SU-DHL-6 (cell line): ENCODE measurements around the gene NPHS1.

Source experiments
- H2AFZ ChIP-seq: fragments of 200-600 bp; sonication (generic); 2 replicates; pipeline ENCODE4 v1.6.1; 2014; ENCODE audit warnings: low read depth, mild to moderate bottlenecking, moderate library complexity, mixed read lengths, antibody characterized with exemption, low read length; ENCODE audit not compliant: severe bottlenecking
- H3F3A ChIP-seq: fragments of 200-600 bp; shearing (Covaris generic); 2 replicates; pipeline ENCODE4 v1.6.0; 2016; ENCODE audit warnings: antibody characterized with exemption, mild to moderate bottlenecking; ENCODE audit not compliant: insufficient read depth
- H3K27ac ChIP-seq: fragments of 200-600 bp; sonication (generic); 2 replicates; pipeline ENCODE4 v1.5.1; 2016; ENCODE audit warnings: low read depth, mild to moderate bottlenecking, low read length, moderate library complexity, mixed read lengths
- H3K27me3 ChIP-seq: fragments of 200-600 bp; sonication (generic), shearing (Covaris generic); 2 replicates; pipeline ENCODE4 v1.6.0; 2014; ENCODE audit warnings: mild to moderate bottlenecking, low read length
- H3K36me3 ChIP-seq: fragments of 200-600 bp; sonication (generic); 2 replicates; pipeline ENCODE4 v1.6.1; 2014; ENCODE audit warnings: mild to moderate bottlenecking, low read length, mixed read lengths
- H3K4me2 ChIP-seq: fragments of 300-600, 200-600 bp; shearing (Covaris generic), sonication (generic); 2 replicates; pipeline ENCODE4 v1.6.0; 2014; ENCODE audit warnings: low read length, low read depth, mild to moderate bottlenecking; ENCODE audit not compliant: poor library complexity, severe bottlenecking
- H3K4me3 ChIP-seq: fragments of 200-600 bp; sonication (generic); 2 replicates; pipeline ENCODE4 v1.5.1; 2014; ENCODE audit warnings: antibody characterized with exemption, low read length, mild to moderate bottlenecking, mixed read lengths; ENCODE audit not compliant: insufficient read depth, poor library complexity, severe bottlenecking
- H3K79me2 ChIP-seq: fragments of 200-600 bp; sonication (generic); 2 replicates; pipeline ENCODE4 v1.6.1; 2014; ENCODE audit warnings: mild to moderate bottlenecking, low read length, moderate library complexity; ENCODE audit not compliant: insufficient read depth
- H3K9ac ChIP-seq: fragments of 200-600 bp; sonication (generic); 2 replicates; pipeline ENCODE4 v1.7.0; 2014; ENCODE audit warnings: mild to moderate bottlenecking, low read length
- H3K9me2 ChIP-seq: fragments of 200-600 bp; sonication (generic); replicated peaks from 2 replicates; pipeline ENCODE4 v1.6.1; 2014; ENCODE audit warnings: low read length; ENCODE audit not compliant: insufficient read depth
- H3K9me3 ChIP-seq: fragments of 200-600 bp; sonication (generic); 2 replicates; pipeline ENCODE4 v1.6.1; 2014; ENCODE audit warnings: low read length, mixed read lengths; ENCODE audit not compliant: insufficient read depth
- H4K20me1 ChIP-seq: fragments of 200-600 bp; sonication (generic); 2 replicates; pipeline ENCODE4 v1.6.1; 2014; ENCODE audit warnings: low read depth, mild to moderate bottlenecking, antibody characterized with exemption, low read length, moderate library complexity, mixed read lengths
- EZH2phosphoT487 ChIP-seq: fragments of 200-600 bp; sonication (generic), shearing (Covaris generic); conservative IDR thresholded peaks from 2 replicates; pipeline ENCODE4 v1.6.1; 2018; ENCODE audit warnings: mild to moderate bottlenecking, antibody characterized with exemption, low read length, moderate library complexity, mixed read lengths
- TF ChIP-seq, protein P1 (sequence below): fragments of 200-600 bp; sonication (generic); IDR thresholded peaks from one replicate; pipeline ENCODE4 v1.5.1; 2017; ENCODE audit warnings: antibody characterized with exemption, mild to moderate bottlenecking, low read length, moderate library complexity; ENCODE audit not compliant: insufficient read depth, poor library complexity, severe bottlenecking

Gene NPHS1

DNA sequence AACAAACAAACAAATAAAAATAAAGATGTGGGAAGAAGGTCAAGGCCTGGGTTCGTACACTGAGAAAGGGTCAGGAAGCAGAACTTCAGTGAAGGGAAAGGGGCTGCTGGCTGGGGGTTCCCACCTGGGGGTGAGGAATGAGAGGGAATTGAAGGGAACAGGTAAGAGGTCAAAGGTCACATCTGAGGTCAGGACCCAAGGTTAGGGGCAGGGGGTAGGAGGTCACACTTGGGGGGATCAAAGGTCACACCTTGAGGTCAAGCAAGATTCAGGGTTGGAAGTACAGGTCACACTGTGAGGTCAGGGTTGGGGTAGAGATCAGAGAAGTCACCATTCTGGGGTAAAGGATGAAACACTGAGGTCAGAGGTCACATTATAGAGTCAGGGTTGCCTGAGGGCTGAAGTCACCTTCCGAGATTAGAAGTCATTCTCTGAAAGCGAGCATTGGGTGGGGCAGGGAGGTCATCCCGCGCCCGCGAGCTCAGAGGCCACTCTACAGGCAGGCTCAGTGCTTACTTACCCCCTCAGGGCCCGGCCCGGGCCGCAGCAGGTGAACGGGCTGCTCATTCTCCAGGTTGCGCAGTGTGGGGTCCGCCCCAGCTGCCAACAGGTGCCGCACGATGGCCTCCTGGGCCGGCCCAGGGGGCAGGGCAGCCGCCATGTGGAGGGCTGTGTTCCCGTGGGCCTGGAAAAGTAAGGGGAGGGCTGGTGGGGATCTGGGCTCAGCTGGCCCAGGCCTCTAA is 37.2 kb upstream of the NPHS1 start:
- Histone ChIP-seq H3K4me2 (no peak overlapping the region), H3K9me2 (no peaks in the 10 kb centered on the region), H3K27ac (no peak overlapping the region), H3K9me3 (no peaks in the 10 kb centered on the region), H3K4me3 (no peak overlapping the region), H4K20me1 (no peaks in the 10 kb centered on the region), H3F3A (peaks cover 22% of the 10 kb centered on the region; the same call in 1 of the 2 replicates), H3K27me3 (no peaks in the 10 kb centered on the region), H3K36me3 (peaks cover 19% of the 10 kb centered on the region; the same call in 1 of the 2 replicates), H3K79me2 (0 out of 2 replicates have a peak, but pooled peaks cover 3% of the 10 kb centered on the region), H3K9ac (no peak overlapping the region), H2AFZ (no peak overlapping the region)
- TF ChIP-seq, protein P1, sequence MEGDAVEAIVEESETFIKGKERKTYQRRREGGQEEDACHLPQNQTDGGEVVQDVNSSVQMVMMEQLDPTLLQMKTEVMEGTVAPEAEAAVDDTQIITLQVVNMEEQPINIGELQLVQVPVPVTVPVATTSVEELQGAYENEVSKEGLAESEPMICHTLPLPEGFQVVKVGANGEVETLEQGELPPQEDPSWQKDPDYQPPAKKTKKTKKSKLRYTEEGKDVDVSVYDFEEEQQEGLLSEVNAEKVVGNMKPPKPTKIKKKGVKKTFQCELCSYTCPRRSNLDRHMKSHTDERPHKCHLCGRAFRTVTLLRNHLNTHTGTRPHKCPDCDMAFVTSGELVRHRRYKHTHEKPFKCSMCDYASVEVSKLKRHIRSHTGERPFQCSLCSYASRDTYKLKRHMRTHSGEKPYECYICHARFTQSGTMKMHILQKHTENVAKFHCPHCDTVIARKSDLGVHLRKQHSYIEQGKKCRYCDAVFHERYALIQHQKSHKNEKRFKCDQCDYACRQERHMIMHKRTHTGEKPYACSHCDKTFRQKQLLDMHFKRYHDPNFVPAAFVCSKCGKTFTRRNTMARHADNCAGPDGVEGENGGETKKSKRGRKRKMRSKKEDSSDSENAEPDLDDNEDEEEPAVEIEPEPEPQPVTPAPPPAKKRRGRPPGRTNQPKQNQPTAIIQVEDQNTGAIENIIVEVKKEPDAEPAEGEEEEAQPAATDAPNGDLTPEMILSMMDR: no peak
- TF ChIP-seq EZH2phosphoT487: no peak

DNA sequence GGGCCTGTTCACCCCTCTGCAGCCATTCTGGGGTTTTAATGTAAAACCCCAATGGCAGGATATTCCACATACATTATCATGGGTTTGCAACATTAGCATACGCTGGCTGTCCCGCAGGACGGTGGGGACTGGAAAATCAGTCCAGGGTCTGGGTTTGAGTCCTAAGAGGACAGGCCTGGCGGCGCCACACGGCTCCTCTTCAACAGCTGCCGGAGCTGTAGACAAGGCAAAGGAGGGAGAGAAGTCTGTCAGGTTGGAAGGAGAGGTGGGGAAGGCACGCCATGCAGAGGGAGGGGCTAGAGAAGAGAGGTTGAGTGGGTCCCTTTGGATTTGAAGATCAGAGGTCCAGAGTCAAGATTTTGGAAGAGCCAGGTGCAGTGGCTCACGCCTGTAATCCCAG is 36.1 kb upstream of the NPHS1 start:
- Histone ChIP-seq H3K9me2 (no peaks in the 10 kb centered on the region), H3K79me2 (0 out of 2 replicates have a peak, but pooled peaks cover 3% of the 10 kb centered on the region), H3K9ac (no peak overlapping the region), H3K36me3 (peaks cover 19% of the 10 kb centered on the region; the same call in 1 of the 2 replicates), H3K4me3 (no peak overlapping the region), H3K27me3 (no peaks in the 10 kb centered on the region), H4K20me1 (no peaks in the 10 kb centered on the region), H3F3A (peaks cover 30% of the 10 kb centered on the region; the same call in 1 of the 2 replicates), H3K27ac (no peak overlapping the region), H3K9me3 (no peaks in the 10 kb centered on the region), H3K4me2 (no peak overlapping the region), H2AFZ (no peak overlapping the region)
- TF ChIP-seq EZH2phosphoT487: no peak
- TF ChIP-seq, protein P1: no peak

DNA sequence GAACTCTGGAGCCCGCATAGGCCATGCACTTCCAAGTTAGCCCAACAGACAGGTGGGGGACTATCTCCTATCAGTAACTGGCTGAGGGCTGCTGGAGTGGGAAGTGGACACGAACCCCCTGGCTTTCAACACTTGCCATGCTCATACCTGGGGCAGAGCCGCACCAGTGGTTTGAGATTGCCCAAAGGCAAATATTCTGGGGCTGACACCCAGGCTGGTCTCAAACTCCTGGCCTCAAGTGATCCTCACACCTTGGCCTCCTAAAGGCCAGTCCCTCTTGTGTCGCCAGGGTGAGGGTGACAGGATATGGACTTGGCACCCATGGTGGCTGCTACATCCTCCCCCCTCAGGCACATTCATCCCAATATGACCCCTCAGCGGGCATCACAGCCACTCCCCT is 34.9 kb upstream of the NPHS1 start:
- H3K9me2 ChIP-seq: no peaks in the 10 kb centered on the region
- H3K4me3 ChIP-seq: no peak overlapping the region
- H3K27ac ChIP-seq: no peak overlapping the region
- no peak overlapping the region for H3K9ac ChIP-seq
- H3K79me2 ChIP-seq: no peaks in the 10 kb centered on the region
- H3K36me3 ChIP-seq: peaks cover 10% of the 10 kb centered on the region; the same call in 1 of the 2 replicates
- no peaks in the 10 kb centered on the region for H4K20me1 ChIP-seq
- no peaks in the 10 kb centered on the region for H3K27me3 ChIP-seq
- H3K4me2 ChIP-seq: no peak overlapping the region
- no peak overlapping the region for H2AFZ ChIP-seq
- TF ChIP-seq, protein P1: no peak
- no peak for TF ChIP-seq EZH2phosphoT487
- H3K9me3 ChIP-seq: no peaks in the 10 kb centered on the region
- H3F3A ChIP-seq: peaks cover 35% of the 10 kb centered on the region; the same call in 1 of the 2 replicates
